Pulmonary artery endothelial cell (primary cell): ENCODE measurements around the gene CXCL13. TPM values are rescaled to one million over a fixed set of nuclear protein-coding genes. Genes with fewer than 3 reads are reported as not detected.
"Not testable (repeated sequence)": the region's sequence is repeated elsewhere in the genome, so short reads cannot be mapped to it uniquely, and the experiment has no call there.

ENCODE experiments used
- DNase-seq: peaks from one replicate; pipeline ENCODE4 v3.0.0-alpha.2; 2011; ENCODE audit warnings: low read depth, low spot score
- total RNA-seq: library from RNA; depleted of rRNA; stranded (reverse); fragments of >200 nt; gene quantifications from 2 replicates; pipeline ENCODE4 v1.2.3, GENCODE V29; 2014

Gene CXCL13
- total RNA-seq, 1 donor from 2014 or later: not detected

DNA sequence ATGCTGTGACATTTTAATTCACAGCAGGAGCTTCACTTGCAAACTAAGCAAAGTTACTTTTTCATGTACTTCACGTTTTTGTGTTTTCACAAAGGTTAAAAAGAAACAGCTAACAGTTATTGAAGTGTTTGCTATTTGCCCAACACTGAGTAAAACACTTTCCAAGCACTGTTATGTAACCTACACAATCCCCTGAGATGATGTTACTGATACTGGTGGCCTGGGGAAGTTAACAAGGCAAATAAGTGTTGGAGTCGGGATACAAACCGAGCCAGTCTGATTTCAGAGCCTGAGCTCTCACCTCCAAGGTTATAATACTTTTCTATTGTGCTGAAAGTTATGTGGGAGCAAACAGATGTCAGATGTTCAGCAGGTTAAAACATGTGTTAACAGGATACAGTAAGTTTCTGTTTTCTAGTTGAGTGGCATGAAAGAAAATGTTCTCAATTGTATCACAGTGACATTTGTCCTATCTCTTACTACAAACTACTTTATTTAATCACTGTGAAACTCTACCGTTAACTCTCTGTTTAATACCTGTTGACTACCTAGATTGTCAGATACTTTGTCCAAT, 3.9 kb upstream of the CXCL13 start:
- no peak for DNase-seq

- no peak for DNase-seq
These were observed 7.6 kb downstream of the CXCL13 start for GRCh38 chr4:77613267-77613666.

GRCh38 chr4:77615153-77615552, 9.5 kb downstream of the CXCL13 start:
- no peak for DNase-seq

GRCh38 chr4:77617203-77617602, 11.6 kb downstream of the CXCL13 start:
- no peak for DNase-seq

GRCh38 chr4:77618383-77619241, 13.0 kb downstream of the CXCL13 start:
- peak; percentile 26 for DNase-seq

DNA sequence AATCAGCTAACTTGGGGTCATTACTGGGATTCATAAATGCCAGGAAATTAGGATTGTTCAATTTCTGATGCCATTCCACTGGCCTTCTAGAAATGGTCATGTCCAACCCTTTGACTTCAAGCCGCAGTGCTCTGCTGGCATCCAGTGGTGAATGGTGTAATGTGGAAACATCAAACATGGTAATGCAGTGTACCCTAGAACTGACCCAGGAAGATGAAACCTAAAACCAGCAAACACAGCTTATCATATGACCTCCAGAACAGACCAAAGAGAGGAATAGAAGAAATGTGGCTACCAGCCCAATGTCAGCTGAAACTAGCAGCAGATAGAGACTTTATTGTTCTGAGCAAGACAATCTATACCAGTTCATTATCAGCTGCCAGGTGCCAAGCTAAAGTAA, 13.8 kb downstream of the CXCL13 start:
- no peak for DNase-seq

- DNase-seq: no peak
These were observed 15.6 kb downstream of the CXCL13 start for GRCh38 chr4:77621254-77621653.

DNA sequence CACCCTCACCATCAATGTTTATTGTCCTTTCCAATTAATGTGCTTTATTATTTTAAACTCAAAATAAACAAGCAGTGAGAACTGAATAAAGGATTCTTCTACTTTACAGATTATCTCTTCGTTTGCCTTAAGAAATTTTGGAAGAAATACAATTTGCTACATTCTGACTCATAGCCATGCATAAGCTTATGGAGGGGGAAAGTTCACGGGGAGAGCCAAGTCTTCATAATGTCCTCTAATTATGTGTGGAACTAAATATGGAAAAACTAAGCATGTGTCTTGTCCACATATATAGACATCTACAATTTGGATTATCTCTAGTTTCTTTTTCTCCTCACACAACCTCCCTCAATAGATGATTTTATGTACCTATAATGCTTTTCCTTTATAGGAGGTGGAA, 17.5 kb downstream of the CXCL13 start:
- no peak for DNase-seq

DNA sequence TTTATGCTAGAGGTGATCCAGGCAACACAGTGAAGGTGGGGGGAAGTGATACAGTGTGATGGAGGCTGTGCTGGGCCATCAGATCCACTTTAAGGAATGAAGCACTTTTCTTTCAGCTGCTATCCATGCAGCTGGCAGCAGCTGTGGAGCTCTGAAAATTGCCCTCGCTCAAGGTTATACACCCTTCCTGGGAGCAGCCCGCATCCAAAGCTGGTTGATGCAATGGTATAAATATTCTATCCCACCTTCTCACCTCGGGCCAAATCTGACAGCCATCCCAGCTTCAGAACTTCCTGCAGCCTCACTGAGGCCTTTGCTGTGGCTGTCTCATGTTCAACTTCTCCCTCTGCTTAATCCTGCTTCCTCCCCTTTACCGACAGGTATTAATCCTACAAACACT, 18.6 kb downstream of the CXCL13 start:
- DNase-seq: no peak

- no peak for DNase-seq
These were observed 19.9 kb downstream of the CXCL13 start for GRCh38 chr4:77625485-77625884.

DNA sequence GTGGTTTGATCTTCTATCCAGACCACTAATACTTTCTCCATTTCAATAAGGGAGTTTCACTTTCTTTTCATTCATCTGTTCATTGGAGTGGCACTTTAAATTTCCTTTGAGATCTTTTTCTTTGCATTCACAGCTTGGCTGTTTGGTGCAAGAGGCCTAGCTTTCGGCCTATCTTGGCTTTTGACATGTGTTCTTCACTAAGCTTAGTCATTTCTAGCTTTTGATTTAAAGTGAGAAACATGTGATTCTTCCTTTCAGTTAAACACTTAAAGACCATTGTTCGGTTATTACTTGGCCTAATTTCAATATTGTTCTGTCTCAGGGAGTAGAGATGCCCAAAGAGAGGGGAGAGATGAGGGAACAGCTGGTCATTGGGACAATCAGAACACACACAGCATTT, 24.3 kb downstream of the CXCL13 start:
- DNase-seq: no peak

GRCh38 chr4:77631276-77631675, 25.7 kb downstream of the CXCL13 start:
- DNase-seq: no peak

- DNase-seq: no peak
These were observed 28.6 kb downstream of the CXCL13 start for GRCh38 chr4:77634132-77634785.

DNA sequence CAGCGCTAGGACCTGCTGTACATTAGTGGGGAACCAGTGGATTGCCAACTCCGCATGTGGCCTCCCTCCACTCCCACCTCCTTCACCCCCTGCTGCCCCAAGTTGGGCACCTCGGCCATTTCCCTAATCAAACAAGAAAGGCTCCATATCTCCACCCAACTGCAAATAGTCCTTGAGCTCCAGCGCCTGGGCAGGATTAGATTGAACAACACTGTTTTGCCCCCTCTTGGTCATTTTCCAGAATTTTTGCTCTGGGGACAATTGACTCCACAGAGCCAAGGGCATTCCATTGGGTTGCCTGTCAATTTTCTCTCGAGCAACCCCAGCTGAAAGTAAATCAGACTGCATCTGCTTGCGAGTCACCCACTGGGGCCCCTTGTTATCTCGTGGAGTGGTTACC, 29.6 kb downstream of the CXCL13 start:
- DNase-seq: no peak

GRCh38 chr4:77635876-77636275, 30.3 kb downstream of the CXCL13 start:
- no peak for DNase-seq

DNA sequence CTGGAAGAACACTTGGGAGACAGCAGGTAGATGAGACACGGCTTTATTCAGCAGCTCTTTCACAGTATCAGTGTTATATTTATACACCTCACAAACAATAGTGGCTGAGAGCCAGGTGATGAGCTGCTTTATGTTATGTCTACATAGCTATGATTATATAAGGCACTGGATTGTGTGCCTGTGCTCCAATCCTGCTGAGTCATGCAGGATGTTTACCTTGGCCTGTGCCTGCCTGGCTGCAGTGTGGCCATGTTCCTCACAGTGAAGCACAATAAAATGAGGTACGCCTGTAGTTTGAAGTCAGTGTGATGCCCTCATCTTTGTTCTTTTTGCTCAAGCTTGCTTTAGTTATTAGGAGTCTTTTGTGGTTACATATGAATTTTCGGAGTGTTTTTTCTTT, 31.3 kb downstream of the CXCL13 start:
- peak; percentile 81 for DNase-seq

DNA sequence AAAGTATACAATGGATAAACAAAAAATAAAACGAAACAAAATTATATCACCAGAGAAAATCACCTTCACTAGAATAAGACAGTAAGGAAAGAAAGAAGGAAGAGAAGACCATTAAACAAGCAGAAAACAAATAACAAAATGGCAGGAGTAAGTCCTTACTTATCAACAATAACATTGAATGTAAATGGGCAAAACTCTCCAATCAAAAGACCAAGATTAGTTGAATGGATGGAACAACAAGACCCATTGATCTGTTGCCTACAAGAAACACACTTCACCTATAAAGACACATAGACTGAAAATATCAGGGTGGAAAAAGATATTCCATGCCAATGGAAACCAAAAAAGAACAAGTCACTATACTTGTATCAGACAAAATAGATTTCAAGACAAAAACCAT, 38.4 kb downstream of the CXCL13 start:
- DNase-seq: not testable (repeated sequence)

DNA sequence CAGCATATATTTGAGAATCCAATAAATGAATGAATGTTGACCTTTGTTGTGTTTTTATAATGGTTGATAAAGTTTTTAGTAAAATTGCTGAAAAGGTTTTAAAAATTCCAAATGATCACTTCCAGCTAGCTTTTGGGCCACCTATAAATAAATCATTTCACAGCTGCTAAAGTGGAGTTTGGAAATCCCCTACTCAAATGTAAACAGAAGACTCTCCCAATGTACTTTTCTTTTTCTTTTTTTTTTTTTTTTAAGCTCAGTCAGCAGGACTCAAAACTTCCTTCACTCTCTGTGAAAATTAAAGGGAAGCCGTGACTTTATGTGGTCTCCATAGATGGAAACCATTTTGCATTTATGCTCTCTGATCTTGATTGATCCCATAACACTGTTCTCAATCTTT, 45.2 kb downstream of the CXCL13 start:
- no peak for DNase-seq

DNA sequence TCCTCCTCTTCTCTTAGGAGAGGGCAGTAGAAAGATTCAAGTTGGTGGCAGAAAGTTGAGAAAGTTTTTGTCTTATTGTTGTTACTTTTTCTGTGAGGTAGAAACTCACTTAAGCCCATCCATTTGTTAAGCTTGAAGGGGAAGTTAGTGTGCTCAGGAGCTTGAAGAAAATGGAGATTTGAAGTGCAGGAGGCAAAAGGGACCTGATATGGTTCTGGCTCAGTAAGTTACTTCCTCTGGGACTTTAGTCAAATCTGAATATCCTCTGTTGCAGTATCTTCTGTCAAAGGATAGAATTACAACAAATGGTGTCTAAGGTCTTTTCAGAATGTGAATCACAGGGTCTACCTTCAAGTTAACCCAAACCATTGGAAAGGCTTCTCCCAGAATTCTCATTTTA, 46.2 kb downstream of the CXCL13 start:
- DNase-seq: no peak

DNA sequence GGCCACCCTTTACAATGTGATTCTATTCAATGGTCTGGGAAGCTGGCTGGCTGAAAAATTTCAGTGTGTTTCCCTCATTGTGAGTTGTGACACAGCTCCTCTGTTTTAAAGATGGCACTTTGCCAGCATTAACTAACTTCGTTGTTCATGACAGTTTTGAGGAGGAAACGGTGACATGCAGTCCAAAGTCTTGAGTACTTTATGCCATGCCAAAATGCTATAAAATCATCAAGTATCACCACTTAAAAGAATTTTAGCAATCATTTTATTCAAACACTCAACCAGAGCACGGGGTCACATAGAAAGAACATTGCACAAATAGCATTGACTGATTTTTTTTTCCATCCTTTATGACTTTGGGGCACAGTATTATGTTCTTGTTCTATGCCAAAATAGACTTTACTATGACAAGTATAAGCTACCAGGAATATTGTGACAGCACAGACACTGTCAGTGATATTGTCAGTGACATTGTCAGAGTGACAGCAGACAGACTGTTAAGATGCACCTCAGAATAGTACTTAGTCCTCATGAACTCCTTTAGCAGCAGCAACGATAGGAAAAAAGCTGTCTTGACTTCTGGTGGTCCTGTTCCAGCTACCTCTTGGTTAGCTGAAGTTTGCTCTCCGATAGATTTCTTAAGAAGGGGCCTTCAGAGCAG, 46.7 kb downstream of the CXCL13 start:
- DNase-seq: no peak

GRCh38 chr4:77653162-77653758, 47.6 kb downstream of the CXCL13 start:
- no peak for DNase-seq

GRCh38 chr4:77660318-77660717, 54.7 kb downstream of the CXCL13 start:
- not testable (repeated sequence) for DNase-seq
